HCT116 (cell line): Measurements from ENCODE around the gene RPS28. TPM values are rescaled to one million over a fixed set of nuclear protein-coding genes. Genes with fewer than 3 reads are reported as not detected.

Experiments used
- ATAC-seq: fragments of 200-7000 bp; cut with Tn5 transposase; 2 replicates; pipeline ENCODE4 v1.9.1; 2020; ENCODE audit warnings: mild to moderate bottlenecking, moderate library complexity
- BruUV-seq: library from RNA; stranded (reverse); fragments of 400-500 nt; replicated peaks from 2 replicates; lab custom pipeline; 2021; lab: Mats Ljungman, UMichigan
- CTCF ChIA-PET: fragments of 300-600 bp; sonication (Branson Sonifier 250); formaldehyde crosslinking; loops from one replicate; lab custom pipeline; 2021; ENCODE audit warnings: antibody characterized with exemption; lab: Charles Lee
- POLR2A ChIA-PET: fragments of 300-600, 350-600 bp; sonication (Branson Sonifier 250); formaldehyde crosslinking; loops from one replicate; lab custom pipeline; 2021; ENCODE audit warnings: antibody characterized with exemption; lab: Charles Lee
- RAD21 ChIA-PET, 2 experiments: fragments of 300-600 bp; sonication (Branson Sonifier 250); formaldehyde crosslinking; loops; one replicate each; lab custom pipeline; 2023; ENCODE audit warnings: low total read pairs in 2 of 2; ENCODE audit not compliant: uncharacterized antibody in 2 of 2, unreplicated experiment in 2 of 2, low non-redundant PET in 1 of 2; lab: Charles Lee
- DNase-seq: peaks from one replicate; pipeline ENCODE4 v3.0.0-alpha.2; 2010; ENCODE audit warnings: low read depth, low spot score
- H2AFZ ChIP-seq: fragments of 200-600 bp; shearing (Covaris generic), sonication (generic); 2 replicates; pipeline ENCODE4 v1.6.1; 2017; ENCODE audit warnings: low read depth, mixed run types, mixed read lengths, antibody characterized with exemption, low read length; ENCODE audit not compliant: poor library complexity, severe bottlenecking
- H3K27ac ChIP-seq: 2 replicates; pipeline ENCODE4 v1.5.1; 2012; ENCODE audit warnings: low read depth, low read length
- H3K27me3 ChIP-seq: fragments of 200-600 bp; sonication (generic); 2 replicates; pipeline ENCODE4 v1.6.1; 2016; ENCODE audit warnings: mixed run types, low read length, mixed read lengths; ENCODE audit not compliant: insufficient read depth
- H3K36me3 ChIP-seq, 2 experiments: fragments of 200-500 bp in 1 of 2; fragments of 200-600 bp in 1 of 2; sonication (Bioruptor generic) in 1 of 2; sonication (generic) in 1 of 2; 2 replicates each; pipeline versions ENCODE4 v1.5.1 to v1.6.1; 2014 to 2016; ENCODE audit warnings: low read length in 2 of 2, inconsistent platforms in 1 of 2, mixed read lengths in 1 of 2, mixed run types in 1 of 2; ENCODE audit not compliant: insufficient read depth in 2 of 2, control insufficient read depth in 1 of 2
- H3K4me1 ChIP-seq, 2 experiments: fragments of 200-600 bp in 1 of 2; sonication (generic) in 1 of 2; 2 replicates each; pipeline versions ENCODE4 v1.5.1 to v1.6.1; 2012 to 2017; ENCODE audit warnings: low read length in 2 of 2, inconsistent platforms in 1 of 2, mild to moderate bottlenecking in 1 of 2, mixed read lengths in 1 of 2, mixed run types in 1 of 2, moderate library complexity in 1 of 2; ENCODE audit not compliant: insufficient read depth in 2 of 2, control insufficient read depth in 1 of 2
- H3K4me2 ChIP-seq: fragments of 200-600 bp; sonication (generic); 2 replicates; pipeline ENCODE4 v1.6.1; 2017; ENCODE audit warnings: mixed run types, low read length, mixed read lengths
- H3K4me3 ChIP-seq, 2 experiments: fragments of 200-600 bp in 1 of 2; sonication (generic) in 1 of 2; replicated peaks in 1 of 2; 2 replicates each; pipeline ENCODE4 v1.5.1; 2011 to 2016; ENCODE audit warnings: low read length in 2 of 2, control low read depth in 1 of 2, low read depth in 1 of 2, mild to moderate bottlenecking in 1 of 2, mixed read lengths in 1 of 2, mixed run types in 1 of 2
- H3K79me2 ChIP-seq: fragments of 200-600 bp; sonication (generic); 2 replicates; pipeline ENCODE4 v1.6.1; 2017; ENCODE audit warnings: mild to moderate bottlenecking, mixed run types, low read length, moderate library complexity, mixed read lengths; ENCODE audit not compliant: insufficient read depth
- H3K9ac ChIP-seq: fragments of 200-600 bp; sonication (generic); 2 replicates; pipeline ENCODE4 v1.6.1; 2016; ENCODE audit warnings: low read length, mixed read lengths
- H3K9me2 ChIP-seq: fragments of 200-600 bp; sonication (generic), shearing (Covaris generic); 2 replicates; pipeline ENCODE4 v1.6.1; 2017; ENCODE audit warnings: mixed run types, mild to moderate bottlenecking, moderate library complexity; ENCODE audit not compliant: insufficient read depth
- H3K9me3 ChIP-seq, 2 experiments: fragments of 200-500 bp in 1 of 2; fragments of 200-600 bp in 1 of 2; sonication (Bioruptor generic) in 1 of 2; sonication (generic) in 1 of 2; 2 replicates each; pipeline ENCODE4 v1.6.1; 2014 to 2017; ENCODE audit warnings: low read length in 2 of 2, mixed read lengths in 2 of 2, inconsistent platforms in 1 of 2, low read depth in 1 of 2, mild to moderate bottlenecking in 1 of 2, mixed run types in 1 of 2, moderate library complexity in 1 of 2; ENCODE audit not compliant: control insufficient read depth in 1 of 2, insufficient read depth in 1 of 2
- H4K20me1 ChIP-seq: fragments of 200-600 bp; sonication (generic), shearing (Covaris generic); 2 replicates; pipeline ENCODE4 v1.6.1; 2017; ENCODE audit warnings: mixed run types, mild to moderate bottlenecking, moderate library complexity; ENCODE audit not compliant: insufficient read depth
- CBX3 ChIP-seq: IDR thresholded peaks from 2 replicates; pipeline ENCODE4 v1.6.1; 2012; ENCODE audit warnings: low read depth
- CTCF ChIP-seq, 3 experiments: fragments of 200-600 bp in 1 of 3; sonication (generic) in 1 of 3; IDR thresholded peaks in 2 of 3; conservative IDR thresholded peaks in 1 of 3; 2 replicates each; pipeline ENCODE4 v1.5.1; 2012 to 2017; ENCODE audit warnings: low read depth in 2 of 3, low read length in 2 of 3, antibody characterized with exemption in 1 of 3, borderline replicate concordance in 1 of 3, control low read depth in 1 of 3, mild to moderate bottlenecking in 1 of 3, mixed read lengths in 1 of 3, mixed run types in 1 of 3, moderate library complexity in 1 of 3; ENCODE audit not compliant: insufficient read depth in 1 of 3
- FOSL1 ChIP-seq: IDR thresholded peaks from 2 replicates; pipeline ENCODE4 v1.6.1; 2012; ENCODE audit warnings: low read depth
- SRF ChIP-seq: IDR thresholded peaks from 2 replicates; pipeline ENCODE4 v1.6.1; 2012; ENCODE audit warnings: low read depth
- YY1 ChIP-seq: IDR thresholded peaks from 2 replicates; pipeline ENCODE4 v1.6.1; 2011; ENCODE audit warnings: low read length, low read depth, moderate library complexity, mild to moderate bottlenecking; ENCODE audit not compliant: insufficient replicate concordance; ENCODE audit errors: extremely low read depth
- ZFX ChIP-seq: fragments of 450-650 bp; IDR thresholded peaks from 2 replicates; pipeline ENCODE4 v1.6.1; 2017
- intact Hi-C: fragments of 100-400 bp; cut with micrococcal nuclease; formaldehyde crosslinking; loops from 2 replicates; pipeline ENCODE4 v1.10.0; 2022
- total RNA-seq: library from RNA; stranded (reverse); gene quantifications from one replicate; pipeline ENCODE4 v1.2.1, GENCODE V29; 2021; ENCODE audit not compliant: unreplicated experiment

Gene RPS28
- total RNA-seq, 1 experiment from 2014 or later, result 2,379 TPM

GRCh38 chr19:8320564-8321066, 681 bp upstream of the RPS28 start:
- Histone ChIP-seq H2AFZ (no peak overlapping the region), H3K4me2 (peak overlapping the region; percentile 96), H3K9me2 (no peaks in the 10 kb centered on the region), H3K9ac (peak overlapping the region; percentile 100), H4K20me1 (peaks cover 5% of the 10 kb centered on the region; the same call in 1 of the 2 replicates), H3K4me1 (peaks cover 12 to 25% of the 10 kb centered on the region in 2 experiments; a peak in 3 of 4 replicates), H3K36me3 (peaks cover 12 to 35% of the 10 kb centered on the region in 2 experiments), H3K4me3 (peak overlapping the region; percentile 91 to 100), H3K79me2 (peaks cover 61% of the 10 kb centered on the region), H3K27ac (peak overlapping the region; percentile 74), H3K27me3 (no peaks in the 10 kb centered on the region), H3K9me3 (no peaks in the 10 kb centered on the region)
- DNase-seq (no peak), ATAC-seq (peak; percentile 9)
- TSS peak; percentile 68 for BruUV-seq
- TF ChIP-seq CBX3 (no peak), ZFX (no peak), YY1 (no peak), FOSL1 (no peak), SRF (no peak), CTCF (IDR thresholded peaks at IDR 0.05 in 2 of 3, conservative IDR thresholded peaks at IDR 0.05 in 1 of 3; ENCODE audit: borderline replicate concordance in 1 of 3, insufficient read depth in 1 of 3, low read depth in 2 of 3, low read length in 2 of 3) (no peak)
- intact Hi-C loops, result no loop called here
- ChIA-PET RAD21 (interaction anchor here in 1 of 2 experiments (0.6 kb wide), 1 partner anchor 67 kb away, joined by 4 read pairs; no protein-coding TSS in a partner anchor), CTCF (interaction anchor here (0.6 kb wide), 1 partner anchor 60 kb away, joined by 3 read pairs; no protein-coding TSS in a partner anchor), POLR2A (interaction anchor here (1.0 to 4.1 kb wide), 2 partner anchors 10 to 15 kb away, joined by 4 to 37 read pairs; no protein-coding TSS in a partner anchor)
